ENCODE data around the gene CLTB.

CLTB gene

GRCh38 chr5:176406436-176407052, 9.8 kb downstream of the CLTB start:
- no peak for TF ChIP-seq TAF1 (IDR thresholded peaks at IDR 0.05; ENCODE audit: low read depth)
- TF ChIP-seq NFIC (IDR thresholded peaks at IDR 0.05), result no peak
- no peak for TF ChIP-seq FOXM1 (IDR thresholded peaks at IDR 0.05; ENCODE audit: borderline replicate concordance, low read depth)
- no peak for TF ChIP-seq MAX (IDR thresholded peaks at IDR 0.05)
- no peak for TF ChIP-seq RAD21 (IDR thresholded peaks at IDR 0.05; ENCODE audit: low read depth)
- no peak for TF ChIP-seq EGR1 (IDR thresholded peaks at IDR 0.05)
- no peak for TF ChIP-seq EP300 (IDR thresholded peaks at IDR 0.05; ENCODE audit: borderline replicate concordance)
- no peak for TF ChIP-seq TEAD4 (IDR thresholded peaks at IDR 0.05)
- TF ChIP-seq REST (IDR thresholded peaks at IDR 0.05; ENCODE audit: low read depth), result no peak
- no peak for TF ChIP-seq CREB1 (IDR thresholded peaks at IDR 0.05; ENCODE audit: low read depth)
- TF ChIP-seq CEBPB (IDR thresholded peaks at IDR 0.05), result no peak
- TF ChIP-seq ZBTB7A (IDR thresholded peaks at IDR 0.05; ENCODE audit: low read depth), result no peak
- no peak for TF ChIP-seq YY1 (IDR thresholded peaks at IDR 0.05; ENCODE audit: low read depth)
- TF ChIP-seq USF1 (IDR thresholded peaks at IDR 0.05), result no peak
- TF ChIP-seq TCF12 (IDR thresholded peaks at IDR 0.05; ENCODE audit: low read depth), result no peak

- TF ChIP-seq REST (IDR thresholded peaks at IDR 0.05; ENCODE audit: low read depth), result no peak
- no peak for TF ChIP-seq TCF12 (IDR thresholded peaks at IDR 0.05; ENCODE audit: low read depth)
- no peak for TF ChIP-seq CREB1 (IDR thresholded peaks at IDR 0.05; ENCODE audit: low read depth)
- no peak for TF ChIP-seq EGR1 (IDR thresholded peaks at IDR 0.05)
- no peak for TF ChIP-seq YY1 (IDR thresholded peaks at IDR 0.05; ENCODE audit: low read depth)
- TF ChIP-seq TEAD4 (IDR thresholded peaks at IDR 0.05), result no peak
- no peak for TF ChIP-seq RAD21 (IDR thresholded peaks at IDR 0.05; ENCODE audit: low read depth)
- TF ChIP-seq TAF1 (IDR thresholded peaks at IDR 0.05; ENCODE audit: low read depth), result no peak
- no peak for TF ChIP-seq USF1 (IDR thresholded peaks at IDR 0.05)
- TF ChIP-seq FOXM1 (IDR thresholded peaks at IDR 0.05; ENCODE audit: borderline replicate concordance, low read depth), result no peak
- TF ChIP-seq MAX (IDR thresholded peaks at IDR 0.05), result no peak
- no peak for TF ChIP-seq CEBPB (IDR thresholded peaks at IDR 0.05)
- no peak for TF ChIP-seq ZBTB7A (IDR thresholded peaks at IDR 0.05; ENCODE audit: low read depth)
- TF ChIP-seq EP300 (IDR thresholded peaks at IDR 0.05; ENCODE audit: borderline replicate concordance), result no peak
- TF ChIP-seq NFIC (IDR thresholded peaks at IDR 0.05), result no peak
These were observed 10.5 kb downstream of the CLTB start for GRCh38 chr5:176405656-176406435.

- TF ChIP-seq REST (IDR thresholded peaks at IDR 0.05; ENCODE audit: low read depth), result no peak
- no peak for TF ChIP-seq TEAD4 (IDR thresholded peaks at IDR 0.05)
- no peak for TF ChIP-seq CREB1 (IDR thresholded peaks at IDR 0.05; ENCODE audit: low read depth)
- TF ChIP-seq EGR1 (IDR thresholded peaks at IDR 0.05), result no peak
These were observed 14.8 kb downstream of the CLTB start for GRCh38 chr5:176401281-176402205.
